BJ (cell line): ENCODE measurements around the gene IGLL5. TPM values are rescaled to one million over a fixed set of nuclear protein-coding genes. Genes with fewer than 3 reads are reported as not detected.

ENCODE experiments used
- CTCF ChIA-PET: fragments of 350-600 bp; formaldehyde crosslinking; extraction: SDS; loops from one replicate; lab custom pipeline; 2021; ENCODE audit warnings: antibody characterized with exemption, inconsistent platforms; lab: Yijun Ruan, JAX
- POLR2A ChIA-PET: fragments of 300-600 bp; sonication (Branson Sonifier 250); formaldehyde crosslinking; extraction: SDS; loops from one replicate; lab custom pipeline; 2021; ENCODE audit warnings: antibody characterized with exemption; lab: Charles Lee
- DNase-seq: peaks from one replicate; pipeline ENCODE4 v3.0.0-alpha.2; 2011; ENCODE audit warnings: low read depth
- H3K27me3 ChIP-seq: 2 replicates; pipeline ENCODE4 v1.6.0; 2011; ENCODE audit warnings: low read length; ENCODE audit not compliant: control insufficient read depth, insufficient read depth
- H3K36me3 ChIP-seq: 2 replicates; pipeline ENCODE4 v1.5.1; 2011; ENCODE audit warnings: low read length; ENCODE audit not compliant: control insufficient read depth, insufficient read depth
- H3K4me3 ChIP-seq: 2 replicates; pipeline ENCODE4 v1.5.1; 2011; ENCODE audit warnings: low read depth, mild to moderate bottlenecking, control low read depth, low read length
- polyA plus RNA-seq: library from polyadenylated mRNA; depleted of rRNA; stranded (reverse); fragments of >200 nt; gene quantifications from 2 replicates; pipeline ENCODE4 v1.2.3, GENCODE V29; 2011
- TF ChIP-seq, protein P1 (sequence below): IDR thresholded peaks from 2 replicates; pipeline ENCODE4 v1.5.1; 2011; ENCODE audit warnings: low read depth, mild to moderate bottlenecking, control low read depth, inconsistent platforms, low read length, moderate library complexity; ENCODE audit not compliant: insufficient read depth

The IGLL5 gene
- polyA plus RNA-seq, 1 experiment = not detected

DNA sequence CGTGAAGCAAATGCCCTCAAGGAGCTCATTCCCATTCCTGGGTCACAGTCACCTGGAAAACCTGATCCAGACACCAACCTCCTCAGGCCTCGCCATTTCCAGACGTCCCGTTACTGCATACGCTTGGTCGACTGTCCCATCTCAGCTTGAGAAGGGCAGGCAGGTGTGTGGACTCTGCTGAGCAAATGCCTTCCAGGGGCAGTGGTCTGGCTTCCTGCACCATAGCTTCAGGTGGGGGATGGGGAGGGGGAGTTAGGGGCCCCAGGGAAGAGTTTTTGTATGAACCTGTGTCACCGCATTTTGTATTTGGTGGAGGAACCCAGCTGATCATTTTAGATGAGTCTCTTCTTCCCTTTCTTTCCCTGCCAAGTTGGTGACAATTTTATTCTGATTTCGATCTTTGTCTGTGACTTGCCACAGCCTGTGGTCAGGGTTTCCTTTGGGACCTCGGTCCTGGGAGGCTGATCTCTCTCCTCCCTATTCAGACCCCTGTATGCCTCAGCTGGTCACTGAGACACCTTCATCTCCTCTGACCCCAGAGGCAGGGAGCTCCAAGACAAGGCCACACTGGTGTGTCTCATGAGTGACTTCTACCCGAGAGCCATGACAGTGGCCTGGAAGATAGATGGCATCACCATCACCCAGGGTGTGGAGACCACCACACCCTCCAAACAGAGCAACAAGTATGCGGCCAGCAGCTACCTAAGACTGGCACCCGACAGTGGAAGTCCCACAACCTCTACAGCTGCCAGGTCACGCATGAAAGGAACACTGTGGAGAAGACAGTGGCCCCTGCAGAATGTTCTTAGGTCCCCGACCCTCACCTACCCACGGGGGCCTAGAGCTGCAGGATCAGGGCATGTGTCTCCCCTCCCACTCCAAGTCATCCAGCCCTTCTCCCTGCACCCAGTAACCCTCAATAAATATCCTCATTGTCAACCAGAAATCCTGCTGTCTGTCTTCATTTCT lies 22.9 kb downstream of the IGLL5 start:
- Histone ChIP-seq H3K4me3 (no peak overlapping the region), H3K27me3 (no peaks in the 10 kb centered on the region; the same call in 1 of the 2 replicates), H3K36me3 (no peaks in the 10 kb centered on the region)
- TF ChIP-seq, protein P1, sequence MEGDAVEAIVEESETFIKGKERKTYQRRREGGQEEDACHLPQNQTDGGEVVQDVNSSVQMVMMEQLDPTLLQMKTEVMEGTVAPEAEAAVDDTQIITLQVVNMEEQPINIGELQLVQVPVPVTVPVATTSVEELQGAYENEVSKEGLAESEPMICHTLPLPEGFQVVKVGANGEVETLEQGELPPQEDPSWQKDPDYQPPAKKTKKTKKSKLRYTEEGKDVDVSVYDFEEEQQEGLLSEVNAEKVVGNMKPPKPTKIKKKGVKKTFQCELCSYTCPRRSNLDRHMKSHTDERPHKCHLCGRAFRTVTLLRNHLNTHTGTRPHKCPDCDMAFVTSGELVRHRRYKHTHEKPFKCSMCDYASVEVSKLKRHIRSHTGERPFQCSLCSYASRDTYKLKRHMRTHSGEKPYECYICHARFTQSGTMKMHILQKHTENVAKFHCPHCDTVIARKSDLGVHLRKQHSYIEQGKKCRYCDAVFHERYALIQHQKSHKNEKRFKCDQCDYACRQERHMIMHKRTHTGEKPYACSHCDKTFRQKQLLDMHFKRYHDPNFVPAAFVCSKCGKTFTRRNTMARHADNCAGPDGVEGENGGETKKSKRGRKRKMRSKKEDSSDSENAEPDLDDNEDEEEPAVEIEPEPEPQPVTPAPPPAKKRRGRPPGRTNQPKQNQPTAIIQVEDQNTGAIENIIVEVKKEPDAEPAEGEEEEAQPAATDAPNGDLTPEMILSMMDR = no peak
- ChIA-PET CTCF (interaction anchor here (1.0 to 1.5 kb wide), 2 partner anchors 33 to 122 kb away, joined by 4 to 5 read pairs; no protein-coding TSS in a partner anchor), POLR2A (no interaction called here)
- no peak for DNase-seq

DNA sequence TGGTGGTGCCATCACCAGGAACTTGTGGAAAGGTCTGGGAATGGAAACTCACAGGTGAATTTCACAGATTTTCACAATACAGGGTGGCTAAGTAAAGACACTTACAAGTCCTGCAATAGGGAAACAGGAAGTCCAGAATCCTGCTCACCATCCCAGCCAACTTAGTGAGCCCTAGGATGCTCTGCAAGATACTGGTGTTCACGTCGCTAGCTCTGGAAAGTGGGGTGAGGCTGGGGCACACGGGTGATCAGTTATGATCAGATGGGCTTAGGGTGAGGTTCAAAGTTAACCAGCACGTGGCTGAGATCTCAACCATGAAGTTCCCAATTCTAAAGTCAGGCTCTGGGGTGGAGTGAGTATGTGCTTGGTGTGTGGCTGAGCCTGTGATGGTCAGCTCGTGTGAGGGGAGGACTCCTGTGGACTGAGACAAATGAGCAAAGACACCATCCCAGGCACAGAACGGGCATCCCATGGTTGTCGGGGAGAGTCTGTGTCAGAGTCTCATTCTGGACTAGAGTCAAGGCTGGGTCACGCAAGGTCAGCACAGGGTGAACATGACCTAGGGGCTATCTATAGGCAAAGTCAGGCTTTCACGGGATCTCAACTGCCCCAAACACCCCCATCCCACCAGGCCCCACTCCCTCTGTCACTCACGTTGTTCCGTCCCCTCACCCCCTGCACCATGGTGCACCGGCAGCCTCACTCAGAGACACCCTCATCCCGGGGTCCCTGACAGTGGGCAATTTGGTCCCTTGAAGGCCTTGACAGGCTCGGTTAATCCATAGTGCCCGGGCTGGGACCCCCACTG lies 23.9 kb downstream of the IGLL5 start:
- ChIA-PET POLR2A (no interaction called here), CTCF (interaction anchor here (0.6 to 1.5 kb wide), 2 partner anchors 34 to 356 kb away, joined by 5 read pairs; no protein-coding TSS in a partner anchor)
- H3K36me3 ChIP-seq = no peaks in the 10 kb centered on the region
- TF ChIP-seq, protein P1 = no peak
- DNase-seq = no peak
- H3K27me3 ChIP-seq = no peaks in the 10 kb centered on the region; the same call in 1 of the 2 replicates
- H3K4me3 ChIP-seq = no peak overlapping the region

DNA sequence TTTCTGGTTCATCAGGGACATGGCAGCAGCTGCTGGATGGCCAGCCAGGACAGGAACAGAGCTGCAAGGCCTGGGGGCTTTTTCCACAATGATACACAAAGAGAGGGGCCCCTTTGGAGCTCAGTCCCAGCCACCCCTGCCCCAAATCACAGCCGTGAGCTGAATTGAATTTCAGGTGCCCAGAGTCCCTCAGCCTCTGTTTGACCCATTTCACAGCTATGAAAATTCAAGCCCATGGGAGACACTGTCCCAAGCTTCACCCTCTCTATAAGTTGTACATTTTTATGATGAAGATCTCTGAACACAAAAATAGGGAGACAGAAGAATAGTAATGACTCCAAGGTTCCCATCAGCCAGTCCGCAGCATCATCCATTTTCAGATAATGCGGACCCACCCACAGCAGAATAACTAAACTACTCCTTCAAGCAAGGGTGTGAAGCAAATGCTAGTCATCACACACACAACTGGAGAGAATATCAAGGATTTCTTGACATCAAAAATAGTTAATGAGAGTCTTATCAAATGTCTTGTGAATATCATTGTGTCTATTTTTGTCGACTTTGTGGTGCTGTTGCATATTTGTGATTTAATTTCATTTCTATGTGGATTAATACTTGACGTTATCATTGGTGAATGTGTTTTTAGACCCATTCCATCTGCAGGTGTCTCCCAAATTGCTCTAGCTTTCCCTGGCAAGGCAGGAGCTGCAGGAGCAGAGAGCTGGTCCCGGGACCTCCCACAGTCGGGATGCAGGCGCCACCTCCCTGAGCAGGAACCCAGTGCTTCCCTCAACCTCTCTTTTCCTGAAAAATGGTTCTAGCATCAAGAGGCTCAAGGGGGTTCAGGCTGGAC lies 24.7 kb downstream of the IGLL5 start:
- ChIA-PET CTCF (interaction anchor here (0.6 to 2.1 kb wide), 2 partner anchors 64 to 357 kb away, joined by 5 to 7 read pairs; no protein-coding TSS in a partner anchor), POLR2A (no interaction called here)
- H3K27me3 ChIP-seq = no peaks in the 10 kb centered on the region; the same call in 1 of the 2 replicates
- TF ChIP-seq, protein P1 = no peak
- no peak overlapping the region for H3K4me3 ChIP-seq
- DNase-seq = no peak
- no peaks in the 10 kb centered on the region for H3K36me3 ChIP-seq

DNA sequence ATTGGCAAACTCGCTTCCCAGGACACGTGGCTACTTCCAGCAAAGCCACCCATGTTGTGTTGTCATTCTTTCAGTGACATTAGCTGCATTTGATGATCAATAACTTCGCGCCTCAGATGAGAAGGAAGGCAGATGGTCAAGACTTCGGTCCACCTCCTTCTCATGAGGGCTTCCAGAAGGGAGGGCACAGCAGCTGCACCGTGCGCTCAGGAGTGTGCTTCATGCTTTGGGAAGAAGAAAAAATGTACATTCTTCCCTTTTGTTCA lies 25.3 kb downstream of the IGLL5 start:
- DNase-seq = no peak
- TF ChIP-seq, protein P1 = no peak
- Histone ChIP-seq H3K27me3 (no peaks in the 10 kb centered on the region; the same call in 1 of the 2 replicates), H3K36me3 (no peaks in the 10 kb centered on the region), H3K4me3 (no peak overlapping the region)
- ChIA-PET POLR2A (no interaction called here), CTCF (interaction anchor here (2.1 kb wide), 1 partner anchor 64 kb away, joined by 7 read pairs; no protein-coding TSS in a partner anchor)
